ENCODE measurements around the gene AMPD2. TPM values are rescaled to one million over a fixed set of nuclear protein-coding genes. Genes with fewer than 3 reads are reported as not detected.

The AMPD2 gene
- total RNA-seq, 1 experiment from 2014 or later: 79.8 TPM

- peaks cover 6% of the 10 kb centered on the region for H3K4me1 Mint-ChIP-seq
- ATAC-seq (no peak), DNase-seq (ENCODE audit: low spot score) (no peak)
- H3K9me3 Mint-ChIP-seq: no peaks in the 10 kb centered on the region
- no peaks in the 10 kb centered on the region for H3K36me3 Mint-ChIP-seq
- no peak overlapping the region for H3K27ac Mint-ChIP-seq
- ChIA-PET POLR2A (no interaction called here), CTCF (interaction anchor here (3.9 kb wide), 1 partner anchor 25 kb away, joined by 12 read pairs; no protein-coding TSS in a partner anchor)
- no peak overlapping the region for H3K4me3 Mint-ChIP-seq
- TF ChIP-seq, protein P1, sequence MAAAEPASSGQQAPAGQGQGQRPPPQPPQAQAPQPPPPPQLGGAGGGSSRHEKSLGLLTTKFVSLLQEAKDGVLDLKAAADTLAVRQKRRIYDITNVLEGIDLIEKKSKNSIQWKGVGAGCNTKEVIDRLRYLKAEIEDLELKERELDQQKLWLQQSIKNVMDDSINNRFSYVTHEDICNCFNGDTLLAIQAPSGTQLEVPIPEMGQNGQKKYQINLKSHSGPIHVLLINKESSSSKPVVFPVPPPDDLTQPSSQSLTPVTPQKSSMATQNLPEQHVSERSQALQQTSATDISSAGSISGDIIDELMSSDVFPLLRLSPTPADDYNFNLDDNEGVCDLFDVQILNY (CRISPR knock-in tag; IDR thresholded peaks at IDR 0.05): no peak
- no peak for TF ChIP-seq SOX15 (CRISPR knock-in tag; IDR thresholded peaks at IDR 0.05)
- TF ChIP-seq NR1H2 (CRISPR knock-in tag; IDR thresholded peaks at IDR 0.05): no peak
- no peak for TF ChIP-seq RELA (CRISPR knock-in tag; IDR thresholded peaks at IDR 0.05; ENCODE audit: borderline replicate concordance)
- no peak for TF ChIP-seq ZNF219 (CRISPR knock-in tag; IDR thresholded peaks at IDR 0.05; ENCODE audit: borderline replicate concordance)
- no peak for TF ChIP-seq USF1 (CRISPR knock-in tag; IDR thresholded peaks at IDR 0.05)
- no peak for TF ChIP-seq CREB1 (CRISPR knock-in tag; IDR thresholded peaks at IDR 0.05)
- no peak for TF ChIP-seq ZNF232 (CRISPR knock-in tag; IDR thresholded peaks at IDR 0.05)
- no peak for TF ChIP-seq NR2C2 (CRISPR knock-in tag; IDR thresholded peaks at IDR 0.05)
- no peak for TF ChIP-seq NFE2L1 (CRISPR knock-in tag; IDR thresholded peaks at IDR 0.05)
- TF ChIP-seq, protein P2, sequence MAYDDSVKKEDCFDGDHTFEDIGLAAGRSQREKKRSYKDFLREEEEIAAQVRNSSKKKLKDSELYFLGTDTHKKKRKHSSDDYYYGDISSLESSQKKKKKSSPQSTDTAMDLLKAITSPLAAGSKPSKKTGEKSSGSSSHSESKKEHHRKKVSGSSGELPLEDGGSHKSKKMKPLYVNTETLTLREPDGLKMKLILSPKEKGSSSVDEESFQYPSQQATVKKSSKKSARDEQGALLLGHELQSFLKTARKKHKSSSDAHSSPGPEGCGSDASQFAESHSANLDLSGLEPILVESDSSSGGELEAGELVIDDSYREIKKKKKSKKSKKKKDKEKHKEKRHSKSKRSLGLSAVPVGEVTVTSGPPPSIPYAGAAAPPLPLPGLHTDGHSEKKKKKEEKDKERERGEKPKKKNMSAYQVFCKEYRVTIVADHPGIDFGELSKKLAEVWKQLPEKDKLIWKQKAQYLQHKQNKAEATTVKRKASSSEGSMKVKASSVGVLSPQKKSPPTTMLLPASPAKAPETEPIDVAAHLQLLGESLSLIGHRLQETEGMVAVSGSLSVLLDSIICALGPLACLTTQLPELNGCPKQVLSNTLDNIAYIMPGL (CRISPR knock-in tag; IDR thresholded peaks at IDR 0.05): no peak
- no peak for TF ChIP-seq TEAD4 (CRISPR knock-in tag; IDR thresholded peaks at IDR 0.05)
- TF ChIP-seq, protein P3, sequence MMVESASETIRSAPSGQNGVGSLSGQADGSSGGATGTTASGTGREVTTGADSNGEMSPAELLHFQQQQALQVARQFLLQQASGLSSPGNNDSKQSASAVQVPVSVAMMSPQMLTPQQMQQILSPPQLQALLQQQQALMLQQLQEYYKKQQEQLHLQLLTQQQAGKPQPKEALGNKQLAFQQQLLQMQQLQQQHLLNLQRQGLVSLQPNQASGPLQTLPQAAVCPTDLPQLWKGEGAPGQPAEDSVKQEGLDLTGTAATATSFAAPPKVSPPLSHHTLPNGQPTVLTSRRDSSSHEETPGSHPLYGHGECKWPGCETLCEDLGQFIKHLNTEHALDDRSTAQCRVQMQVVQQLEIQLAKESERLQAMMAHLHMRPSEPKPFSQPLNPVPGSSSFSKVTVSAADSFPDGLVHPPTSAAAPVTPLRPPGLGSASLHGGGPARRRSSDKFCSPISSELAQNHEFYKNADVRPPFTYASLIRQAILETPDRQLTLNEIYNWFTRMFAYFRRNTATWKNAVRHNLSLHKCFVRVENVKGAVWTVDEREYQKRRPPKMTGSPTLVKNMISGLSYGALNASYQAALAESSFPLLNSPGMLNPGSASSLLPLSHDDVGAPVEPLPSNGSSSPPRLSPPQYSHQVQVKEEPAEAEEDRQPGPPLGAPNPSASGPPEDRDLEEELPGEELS (CRISPR knock-in tag; IDR thresholded peaks at IDR 0.05): no peak
- TF ChIP-seq ZNF281 (CRISPR knock-in tag; IDR thresholded peaks at IDR 0.05): no peak
- TF ChIP-seq USF2 (CRISPR knock-in tag; IDR thresholded peaks at IDR 0.05): no peak
- no peak for TF ChIP-seq ZBTB43 (CRISPR knock-in tag; IDR thresholded peaks at IDR 0.05)
- H3K27me3 Mint-ChIP-seq (ENCODE audit: low read depth): peaks cover 3% of the 10 kb centered on the region
Observed at GRCh38 chr1:109664671-109665070, 45.0 kb downstream of the AMPD2 start.
